Globus pallidus (tissue), 1 donor: ENCODE results near the gene FLNA.
A peak's percentile ranks its signal among the peaks of the same experiment; 100 is the strongest.

Source experiments
- DNase-seq: peaks from one replicate; pipeline ENCODE4 v3.0.0-alpha.2; 2015; ENCODE audit warnings: low spot score

The FLNA gene

DNA sequence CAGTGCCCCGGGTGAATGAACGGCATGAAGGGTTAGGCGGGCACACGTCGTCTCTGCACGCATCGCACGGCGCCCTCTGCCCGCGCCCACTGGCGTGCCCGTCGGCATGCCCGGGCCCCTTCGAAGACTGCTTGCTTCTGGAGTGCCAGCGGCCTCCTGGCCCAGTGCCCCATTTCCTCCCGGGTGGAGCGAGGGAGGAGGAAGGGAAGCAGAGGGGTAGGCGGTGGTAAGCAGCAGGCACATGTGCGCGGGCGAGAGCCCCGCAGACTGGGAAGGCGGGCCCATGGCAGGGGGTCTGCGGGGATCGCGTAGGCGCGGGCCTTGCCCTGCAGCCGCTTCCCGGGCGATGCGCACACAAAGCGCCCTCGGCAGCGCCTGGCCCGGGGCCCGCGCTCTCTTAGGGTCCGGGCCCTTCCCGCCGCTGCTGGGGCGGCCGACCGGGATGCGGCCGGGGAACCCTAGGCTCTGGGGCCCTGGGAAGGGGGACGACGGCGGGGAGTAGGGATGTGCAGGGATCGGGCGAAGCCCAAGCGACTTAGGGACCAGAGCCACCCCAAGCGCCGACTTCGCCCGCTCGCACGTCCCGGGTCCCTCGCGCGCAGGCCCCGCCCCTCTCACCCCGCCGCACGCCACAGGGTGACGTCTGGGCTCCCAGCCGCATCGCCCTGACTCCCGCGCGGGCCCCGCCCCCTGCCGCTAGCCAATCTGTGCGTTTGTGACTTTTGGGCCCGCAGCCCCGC, 3.8 kb upstream of the FLNA start:
- DNase-seq, result no peak

DNA sequence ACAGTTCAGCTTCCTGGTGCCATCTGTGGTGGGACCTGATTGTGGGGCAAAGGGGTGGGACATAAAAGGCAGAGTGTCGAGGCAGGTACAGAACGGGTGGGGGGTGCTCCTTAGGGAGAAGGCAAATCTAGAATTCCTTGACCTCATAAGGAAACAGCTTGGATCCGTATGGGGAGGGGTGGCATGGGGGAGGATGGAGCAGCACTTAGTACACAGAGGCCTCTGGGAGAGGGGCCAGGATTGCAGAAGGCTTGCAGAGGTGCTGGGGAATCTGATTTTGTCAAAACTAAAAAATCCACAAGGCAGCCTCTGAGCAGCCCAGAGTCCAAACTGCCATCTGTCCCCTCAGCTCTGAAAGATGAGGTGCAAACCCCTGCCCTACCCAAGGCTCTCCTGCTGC, 2.3 kb upstream of the FLNA start:
- DNase-seq, result no peak

DNA sequence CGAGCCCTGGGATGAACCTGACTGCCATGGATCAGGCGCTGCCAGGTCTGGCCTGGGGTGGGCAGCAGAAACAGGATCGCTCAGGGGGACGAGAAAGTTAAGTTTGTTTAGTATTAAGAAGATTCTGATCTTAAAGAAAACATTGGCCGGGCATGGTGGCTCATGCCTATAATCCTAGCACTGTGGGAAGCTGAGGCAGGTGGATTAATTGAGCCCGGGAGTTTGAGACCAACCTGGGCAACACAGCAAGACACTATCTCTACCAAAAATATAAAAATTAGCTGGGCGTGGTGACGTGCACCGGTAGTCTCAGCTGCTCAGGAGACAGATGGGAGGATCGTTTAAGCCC, 696 bp upstream of the FLNA start:
- no peak for DNase-seq

GRCh38 chrX:154373340-154374306, 811 bp downstream of the FLNA start:
- DNase-seq, result no peak

DNA sequence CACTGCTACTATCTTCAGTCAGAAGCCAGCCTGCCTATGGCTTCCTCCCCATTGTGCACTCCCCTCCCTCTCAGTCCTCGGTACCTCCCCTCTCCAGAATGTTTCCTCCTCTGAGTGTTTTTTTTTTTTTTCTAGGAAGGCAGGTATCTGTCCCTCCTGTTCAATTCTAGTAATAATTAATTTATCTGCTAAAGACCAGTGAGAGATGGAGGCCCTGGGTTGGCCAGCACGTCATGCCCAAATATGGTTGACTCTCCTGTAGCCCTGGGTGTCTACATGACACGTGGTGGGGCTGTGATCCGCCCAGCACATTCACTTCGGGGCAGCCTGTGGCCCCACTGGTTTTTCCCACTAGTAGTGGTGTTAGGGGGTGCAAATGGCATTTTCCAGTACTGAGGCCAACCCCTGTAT, 1.8 kb downstream of the FLNA start:
- DNase-seq, result no peak

- DNase-seq, result no peak
These were observed 2.6 kb downstream of the FLNA start for GRCh38 chrX:154371789-154372300.

- DNase-seq, result peak; percentile 88
These were observed 3.2 kb downstream of the FLNA start for GRCh38 chrX:154371017-154371788.

GRCh38 chrX:154370300-154371016, 4.0 kb downstream of the FLNA start:
- DNase-seq, result no peak

GRCh38 chrX:154369449-154370299, 4.8 kb downstream of the FLNA start:
- DNase-seq, result no peak

DNA sequence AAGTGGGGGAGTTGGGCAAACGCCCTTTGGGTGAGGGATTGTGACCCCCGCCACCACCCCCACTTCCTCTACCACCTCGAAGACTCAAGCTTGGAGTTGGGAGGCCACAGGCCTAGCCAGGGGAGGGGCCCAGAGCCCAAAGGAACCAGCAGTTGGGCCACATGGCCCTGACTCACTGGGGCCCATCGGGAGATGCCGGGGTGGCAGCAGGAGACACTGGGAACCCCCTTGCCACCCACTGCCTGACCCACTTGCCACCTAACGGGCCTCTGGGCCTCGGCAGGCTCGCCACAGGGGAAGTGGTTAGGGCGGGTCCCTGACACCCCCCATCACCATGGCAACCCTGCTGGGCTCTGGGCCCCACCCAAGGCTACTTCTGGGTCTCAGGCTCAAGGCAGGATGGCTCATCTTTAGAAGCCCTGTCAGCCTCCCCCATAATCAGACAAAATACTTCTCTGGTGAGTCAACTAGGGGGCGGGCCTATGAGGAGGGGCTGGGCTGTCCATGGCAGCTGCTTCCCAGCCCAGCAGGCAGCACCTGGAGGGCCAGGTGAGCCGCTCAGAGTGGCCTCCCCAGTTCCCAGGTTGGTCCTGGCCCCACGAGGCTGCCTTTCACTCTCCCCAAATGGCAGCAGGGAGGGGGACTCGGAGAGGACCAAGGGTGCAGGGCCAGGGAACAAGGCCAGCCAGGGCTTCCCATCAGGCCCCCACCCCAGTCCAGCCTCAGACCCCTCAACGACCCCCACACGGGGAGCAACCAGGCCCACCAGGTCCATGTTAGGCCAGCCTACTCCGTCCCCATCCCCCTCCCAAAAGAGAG, 5.6 kb downstream of the FLNA start:
- DNase-seq, result no peak

- DNase-seq, result no peak
These were observed 6.7 kb downstream of the FLNA start for GRCh38 chrX:154367474-154368308.

DNA sequence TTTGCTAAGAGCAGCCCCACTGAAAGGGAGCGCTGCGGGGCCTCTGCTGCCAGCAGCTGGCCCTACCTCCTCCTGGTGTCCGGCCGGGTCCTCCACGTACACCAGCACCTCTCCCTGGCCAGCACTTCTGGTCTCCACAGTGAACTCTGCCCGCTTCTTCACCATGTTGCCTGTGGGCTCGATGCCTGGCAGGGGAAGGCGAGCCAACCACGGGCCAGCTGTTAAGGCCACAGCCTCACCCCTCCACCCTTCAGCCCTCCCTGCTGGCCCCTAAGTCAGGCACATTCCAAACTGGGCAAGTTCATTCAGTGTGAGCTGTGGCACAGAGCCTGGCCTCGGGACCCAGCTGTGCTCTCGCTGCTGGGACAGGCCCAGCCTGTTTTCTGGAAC, 7.8 kb downstream of the FLNA start:
- DNase-seq, result no peak

- no peak for DNase-seq
These were observed 8.3 kb downstream of the FLNA start for GRCh38 chrX:154365997-154366665.

- DNase-seq, result no peak
These were observed 9.3 kb downstream of the FLNA start for GRCh38 chrX:154365052-154365600.

GRCh38 chrX:154363706-154364439, 10.6 kb downstream of the FLNA start:
- DNase-seq, result no peak

DNA sequence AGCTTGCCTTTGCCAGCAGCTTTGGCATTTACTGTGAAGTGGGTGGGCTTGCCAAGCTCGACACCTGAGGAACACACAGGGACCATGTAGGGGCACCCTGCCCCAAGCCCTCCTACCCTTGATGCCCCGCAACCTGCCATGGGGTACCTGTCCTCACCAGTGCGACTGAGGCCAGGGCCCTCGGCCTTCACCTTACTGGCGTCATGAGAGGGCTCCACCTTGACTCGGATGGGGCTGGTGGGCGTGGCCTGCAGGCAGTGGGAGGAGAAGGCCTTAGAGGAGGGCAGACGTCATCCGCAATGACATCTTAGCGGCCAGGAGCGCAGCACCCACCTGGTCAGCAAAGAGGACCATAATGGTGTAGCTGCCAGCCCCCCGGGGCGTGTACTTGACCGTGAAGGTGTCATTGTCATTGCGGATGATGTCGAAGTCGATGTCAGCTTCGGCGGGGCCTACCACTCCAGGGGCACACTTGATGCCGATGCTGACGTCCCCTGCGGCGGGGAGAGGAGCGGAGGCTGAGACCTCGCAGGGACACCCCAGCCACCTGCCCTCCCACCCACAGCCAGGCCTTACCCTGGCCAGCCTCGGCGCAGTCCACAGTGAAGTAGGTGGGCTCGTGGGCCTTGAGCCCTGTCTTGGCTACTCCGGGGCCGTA, 12.2 kb downstream of the FLNA start:
- DNase-seq, result no peak
